WTC11 (cell line): Measurements from ENCODE around the gene SLC11A2.

Experiments used
- FOXP1 ChIP-seq: sonication (generic); formaldehyde crosslinking; IDR thresholded peaks from 2 replicates; pipeline ENCODE4 v1.8.0; 2022; ENCODE audit warnings: missing genetic modification reagents, mild to moderate bottlenecking, moderate library complexity, borderline replicate concordance
- PRDM15 ChIP-seq: sonication (generic); formaldehyde crosslinking; IDR thresholded peaks from 2 replicates; pipeline ENCODE4 v1.8.0; 2022; ENCODE audit warnings: missing genetic modification reagents
- ZBTB43 ChIP-seq: sonication (generic); formaldehyde crosslinking; IDR thresholded peaks from 2 replicates; pipeline ENCODE4 v1.8.1; 2023; ENCODE audit warnings: mild to moderate bottlenecking, missing genetic modification reagents
- ZSCAN18 ChIP-seq: fragments of 250-450 bp; sonication (Bioruptor Pico); IDR thresholded peaks from 2 replicates; pipeline ENCODE4 v2.1.2; 2022; ENCODE audit warnings: mild to moderate bottlenecking, moderate library complexity

GRCh38 chr12:51023625-51024382 is 2.4 kb downstream of the SLC11A2 start:
- TF ChIP-seq ZSCAN18 (CRISPR knock-in tag) = no peak
- TF ChIP-seq FOXP1 (CRISPR knock-in tag) = no peak
- TF ChIP-seq ZBTB43 = no peak
- TF ChIP-seq PRDM15 (CRISPR knock-in tag) = no peak
